Measurements from ENCODE around the gene SLIT3. TPM values are rescaled to one million over a fixed set of nuclear protein-coding genes. Genes with fewer than 3 reads are reported as not detected.

Gene SLIT3
- total and polyA plus RNA-seq, 8 donors: 1.2 to 24.5 (median 8.6) TPM

DNA sequence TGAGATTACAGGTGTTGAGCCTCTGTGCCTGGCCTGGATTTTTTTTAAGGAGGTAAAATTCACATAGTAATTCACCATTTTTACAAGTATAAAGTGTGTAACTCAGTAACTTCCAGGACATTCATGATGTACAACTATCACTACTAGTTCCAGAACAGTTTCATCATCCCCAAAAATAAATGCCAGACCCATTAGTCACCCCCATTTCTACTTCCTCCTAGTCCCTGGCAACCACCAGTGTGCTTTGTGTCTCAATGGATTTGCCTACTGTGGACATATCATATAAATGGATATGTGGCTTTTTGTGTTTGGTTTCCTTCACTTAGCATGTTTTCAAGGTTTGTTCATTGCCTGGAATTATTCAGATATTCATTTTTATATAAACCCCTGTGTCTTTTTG, 649.3 kb downstream of the SLIT3 start:
- Histone ChIP-seq H3K4me3 (no peak overlapping the region), H3K9me3 (no peaks in the 10 kb centered on the region), H3K27ac (no peak overlapping the region), H3K4me1 (peaks cover under 1 to 18% (median 11%) of the 10 kb centered on the region in 4 donors), H3K36me3 (no peaks in the 10 kb centered on the region), H3K27me3 (no peaks in the 10 kb centered on the region)
- TF ChIP-seq EP300 (IDR thresholded peaks at IDR 0.05) (no peak), POLR2A (IDR thresholded peaks at IDR 0.05) (no peak)
- TF ChIP-seq, protein P1, sequence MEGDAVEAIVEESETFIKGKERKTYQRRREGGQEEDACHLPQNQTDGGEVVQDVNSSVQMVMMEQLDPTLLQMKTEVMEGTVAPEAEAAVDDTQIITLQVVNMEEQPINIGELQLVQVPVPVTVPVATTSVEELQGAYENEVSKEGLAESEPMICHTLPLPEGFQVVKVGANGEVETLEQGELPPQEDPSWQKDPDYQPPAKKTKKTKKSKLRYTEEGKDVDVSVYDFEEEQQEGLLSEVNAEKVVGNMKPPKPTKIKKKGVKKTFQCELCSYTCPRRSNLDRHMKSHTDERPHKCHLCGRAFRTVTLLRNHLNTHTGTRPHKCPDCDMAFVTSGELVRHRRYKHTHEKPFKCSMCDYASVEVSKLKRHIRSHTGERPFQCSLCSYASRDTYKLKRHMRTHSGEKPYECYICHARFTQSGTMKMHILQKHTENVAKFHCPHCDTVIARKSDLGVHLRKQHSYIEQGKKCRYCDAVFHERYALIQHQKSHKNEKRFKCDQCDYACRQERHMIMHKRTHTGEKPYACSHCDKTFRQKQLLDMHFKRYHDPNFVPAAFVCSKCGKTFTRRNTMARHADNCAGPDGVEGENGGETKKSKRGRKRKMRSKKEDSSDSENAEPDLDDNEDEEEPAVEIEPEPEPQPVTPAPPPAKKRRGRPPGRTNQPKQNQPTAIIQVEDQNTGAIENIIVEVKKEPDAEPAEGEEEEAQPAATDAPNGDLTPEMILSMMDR (IDR thresholded peaks at IDR 0.05): no peak
- intact Hi-C loops (cut with DNase I; ENCODE audit: low total_unique reads): no loop called here
- no peak for DNase-seq

DNA sequence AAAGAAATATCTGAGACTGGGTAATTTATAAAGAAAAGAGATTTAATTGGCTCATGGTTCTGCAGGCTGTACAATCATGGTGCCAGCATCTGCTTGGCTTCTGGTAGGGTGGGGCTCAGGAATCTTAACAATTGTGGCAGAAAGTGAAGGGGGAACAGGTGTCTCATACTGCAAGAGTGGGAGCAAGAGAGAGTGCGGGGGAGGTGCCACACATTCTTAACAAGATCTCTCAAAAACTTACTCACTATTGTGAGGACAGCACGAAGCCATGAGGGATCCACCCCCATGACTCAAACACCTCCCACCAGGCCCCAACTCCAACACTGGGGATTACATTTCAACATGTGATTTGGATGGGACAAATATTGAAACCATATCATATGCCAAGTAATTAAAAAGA, 651.6 kb downstream of the SLIT3 start:
- WGBS, 5 donors: 80 to 94% (median 91%) methylated on average over 2 of the region's 2 CpGs
- H3K27me3 ChIP-seq: no peaks in the 10 kb centered on the region
- no peak for DNase-seq
- no peak overlapping the region for H3K27ac ChIP-seq
- no peak overlapping the region for H3K4me3 ChIP-seq
- TF ChIP-seq EP300 (IDR thresholded peaks at IDR 0.05) (no peak), POLR2A (IDR thresholded peaks at IDR 0.05) (no peak), POLR2AphosphoS5 (IDR thresholded peaks at IDR 0.05) (no peak)
- TF ChIP-seq, protein P1 (IDR thresholded peaks at IDR 0.05): no peak
- no peaks in the 10 kb centered on the region for H3K9me3 ChIP-seq
- intact Hi-C loops (cut with DNase I; ENCODE audit: low total_unique reads): no loop called here
- no peaks in the 10 kb centered on the region for H3K36me3 ChIP-seq
- H3K4me1 ChIP-seq: peaks cover 0 to 9% (median 0%) of the 10 kb centered on the region in 4 donors

DNA sequence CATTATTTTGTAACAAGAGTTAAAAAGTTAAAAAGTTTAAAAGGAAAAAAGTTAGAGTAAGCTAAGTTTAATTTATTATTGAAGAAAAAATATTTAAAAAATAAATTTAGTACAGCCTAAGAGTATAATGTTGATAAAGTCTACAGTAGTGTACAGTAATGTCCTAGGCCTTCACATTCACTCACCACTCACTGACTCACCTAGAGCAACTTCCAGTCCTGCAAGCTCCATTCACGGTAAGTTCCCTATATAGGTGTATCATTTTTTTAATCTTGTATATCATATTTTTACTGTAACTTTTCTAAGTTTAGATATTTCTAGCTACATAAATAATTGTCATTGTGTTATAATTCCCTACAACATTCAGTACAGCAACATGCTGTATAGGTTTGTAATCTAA, 652.4 kb downstream of the SLIT3 start:
- Histone ChIP-seq H3K36me3 (no peaks in the 10 kb centered on the region), H3K4me1 (peaks cover 0 to 1% (median 0%) of the 10 kb centered on the region in 4 donors), H3K9me3 (no peaks in the 10 kb centered on the region), H3K27me3 (no peaks in the 10 kb centered on the region), H3K27ac (no peak overlapping the region), H3K4me3 (no peak overlapping the region)
- intact Hi-C loops (cut with DNase I; ENCODE audit: low total_unique reads): no loop called here
- TF ChIP-seq, protein P1 (IDR thresholded peaks at IDR 0.05): no peak
- no peak for TF ChIP-seq EP300 (IDR thresholded peaks at IDR 0.05)
- no peak for TF ChIP-seq POLR2A (IDR thresholded peaks at IDR 0.05)
- TF ChIP-seq POLR2AphosphoS5 (IDR thresholded peaks at IDR 0.05): no peak
- DNase-seq: no peak
- WGBS, 5 donors: 90 to 98% (median 94%) methylated on average over 1 of the region's 1 CpG

DNA sequence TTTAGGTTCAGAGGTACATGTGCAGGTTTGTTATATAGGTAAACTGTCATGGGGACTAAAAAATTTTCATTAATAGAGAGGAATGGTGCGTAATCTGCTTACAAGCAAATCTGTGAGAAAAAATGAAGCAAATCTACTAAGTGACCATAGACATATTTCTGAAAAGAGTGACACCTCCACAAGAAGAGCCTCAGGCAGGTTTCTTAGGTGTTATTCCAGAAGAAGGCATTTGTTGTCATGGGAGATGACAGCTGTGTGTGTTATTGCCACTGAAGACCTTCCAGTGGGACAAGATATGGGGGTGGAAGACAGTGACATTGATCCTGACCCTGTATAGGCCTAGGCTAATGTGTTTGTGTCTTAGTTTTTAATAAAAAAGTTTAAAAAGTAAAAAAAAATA, 652.9 kb downstream of the SLIT3 start:
- Histone ChIP-seq H3K27ac (no peak overlapping the region), H3K36me3 (no peaks in the 10 kb centered on the region), H3K27me3 (no peaks in the 10 kb centered on the region), H3K4me1 (no peaks in the 10 kb centered on the region), H3K4me3 (no peak overlapping the region), H3K9me3 (no peaks in the 10 kb centered on the region)
- intact Hi-C loops (cut with DNase I; ENCODE audit: low total_unique reads): no loop called here
- WGBS, 5 donors: 95 to 100% (median 100%) methylated on average over 1 of the region's 1 CpG
- TF ChIP-seq EP300 (IDR thresholded peaks at IDR 0.05) (no peak), POLR2AphosphoS5 (IDR thresholded peaks at IDR 0.05) (no peak), POLR2A (IDR thresholded peaks at IDR 0.05) (no peak)
- TF ChIP-seq, protein P1 (IDR thresholded peaks at IDR 0.05): no peak
- DNase-seq: no peak

Data from stomach (tissue), 9 donors.